K562 (cell line): ENCODE data around the gene PTCH2. TPM values are rescaled to one million over a fixed set of nuclear protein-coding genes. Genes with fewer than 3 reads are reported as not detected.

ENCODE experiments used
- ARHGAP35 ChIP-seq: fragments of 450-650 bp; IDR thresholded peaks from 2 replicates; pipeline ENCODE4 v1.6.1; 2018; ENCODE audit not compliant: partially characterized antibody
- ATF4 ChIP-seq: fragments of 450-650 bp; formaldehyde crosslinking; IDR thresholded peaks from 2 replicates; pipeline ENCODE4 v1.4.0; 2022; ENCODE audit warnings: mild to moderate bottlenecking, moderate library complexity
- CHCHD3 ChIP-seq: fragments of 250-450 bp; sonication (Bioruptor Pico); IDR thresholded peaks from 2 replicates; pipeline ENCODE4 v2.1.2; 2022; ENCODE audit warnings: mild to moderate bottlenecking
- E2F4 ChIP-seq: sonication (generic); formaldehyde crosslinking; IDR thresholded peaks from 2 replicates; pipeline ENCODE4 v1.8.0; 2022; ENCODE audit warnings: mild to moderate bottlenecking, low read depth, missing genetic modification reagents
- HDAC3 ChIP-seq: fragments of 450-650 bp; IDR thresholded peaks from 2 replicates; pipeline ENCODE4 v1.6.1; 2018; ENCODE audit warnings: borderline replicate concordance, mild to moderate bottlenecking, moderate library complexity; ENCODE audit not compliant: partially characterized antibody
- JUN ChIP-seq, 2 experiments: sonication (generic) in 1 of 2; formaldehyde crosslinking in 1 of 2; IDR thresholded peaks; 2 replicates each; pipeline versions ENCODE4 v1.6.1 to v1.8.0; 2012 to 2022; ENCODE audit warnings: borderline replicate concordance in 2 of 2, mild to moderate bottlenecking in 2 of 2, improper control_type of control experiment in 1 of 2, low read depth in 1 of 2, low read length in 1 of 2, missing genetic modification reagents in 1 of 2
- JUNB ChIP-seq: fragments of 450-650 bp; formaldehyde crosslinking; conservative IDR thresholded peaks from 2 replicates; pipeline ENCODE4 v1.4.0; 2020; ENCODE audit warnings: mild to moderate bottlenecking
- LEF1 ChIP-seq: fragments of 450-650 bp; IDR thresholded peaks from 2 replicates; pipeline ENCODE4 v1.6.1; 2016; ENCODE audit warnings: mild to moderate bottlenecking
- MYC ChIP-seq, 2 experiments: fragments of 250-450 bp in 1 of 2; sonication (Bioruptor Pico) in 1 of 2; IDR thresholded peaks; 2 replicates each; pipeline versions ENCODE4 v1.5.1 to v1.6.1; 2012 to 2021; ENCODE audit warnings: low read depth in 2 of 2, borderline replicate concordance in 1 of 2, improper control_type of control experiment in 1 of 2, low read length in 1 of 2, mild to moderate bottlenecking in 1 of 2, moderate library complexity in 1 of 2
- NCOA6 ChIP-seq: fragments of 450-650 bp; IDR thresholded peaks from 2 replicates; pipeline ENCODE4 v1.6.1; 2017; ENCODE audit warnings: mild to moderate bottlenecking
- NR2C2 ChIP-seq, 2 experiments: fragments of 200-800 bp in 1 of 2; sonication (Bioruptor generic) in 1 of 2; sonication (generic) in 1 of 2; formaldehyde crosslinking in 1 of 2; IDR thresholded peaks; 2 replicates each; pipeline versions ENCODE4 v1.6.1 to v1.8.0; 2016 to 2022; ENCODE audit warnings: mild to moderate bottlenecking in 1 of 2, missing compliant biosample characterization in 1 of 2, missing genetic modification characterization in 1 of 2, missing genetic modification reagents in 1 of 2
- POLR2H ChIP-seq: IDR thresholded peaks from 2 replicates; pipeline ENCODE4 v1.6.1; 2016; ENCODE audit warnings: missing genetic modification characterization, low read depth, mild to moderate bottlenecking, control low read depth, missing compliant biosample characterization, moderate library complexity
- RBBP5 ChIP-seq: fragments of 200-600 bp; sonication (generic); IDR thresholded peaks from 2 replicates; pipeline ENCODE4 v1.6.1; 2012; ENCODE audit warnings: borderline replicate concordance, mild to moderate bottlenecking, low read length, control low read depth, inconsistent platforms; ENCODE audit not compliant: insufficient read depth, poor library complexity, severe bottlenecking
- SIRT6 ChIP-seq: IDR thresholded peaks from one replicate; pipeline ENCODE4 v1.6.1; 2012; ENCODE audit warnings: low read depth, mild to moderate bottlenecking, control low read depth, inconsistent platforms, low read length, moderate library complexity
- SMAD2 ChIP-seq: fragments of 150-350 bp; IDR thresholded peaks from 2 replicates; pipeline ENCODE4 v1.6.1; 2014; ENCODE audit warnings: low read depth, mild to moderate bottlenecking, low read length
- ZBTB43 ChIP-seq: sonication (generic); formaldehyde crosslinking; IDR thresholded peaks from 2 replicates; pipeline ENCODE4 v1.8.0; 2023; ENCODE audit warnings: mild to moderate bottlenecking, missing genetic modification reagents
- ZFP1 ChIP-seq: fragments of 450-650 bp; formaldehyde crosslinking; IDR thresholded peaks from 2 replicates; pipeline ENCODE4 v1.4.0; 2020; ENCODE audit warnings: mild to moderate bottlenecking, mixed read lengths
- ZNF518B ChIP-seq: fragments of 250-450 bp; sonication (Bioruptor Pico); IDR thresholded peaks from 2 replicates; pipeline ENCODE4 v1.5.0; 2021; ENCODE audit warnings: mild to moderate bottlenecking, moderate library complexity
- polyA plus RNA-seq, 8 experiments: library from polyadenylated mRNA; depleted of rRNA in 4 of 8; stranded (reverse) in 5 of 8; unstranded in 3 of 8; fragments of >200 nt; fragmentation: Nextera tagmentation in 2 of 8; fragmentation: Illumina TruSeq in 1 of 8; extraction: Ambion mirVana in 2 of 8; extraction: Trizol in 1 of 8; gene quantifications; 2 replicates each; pipeline versions ENCODE4 v1.2.1 to v1.2.3, GENCODE V29; 2011 to 2014; ENCODE audit warnings: inconsistent platforms in 1 of 8, missing spikeins in 1 of 8
- total RNA-seq, 7 experiments: library from RNA; depleted of rRNA in 6 of 7; stranded (reverse); fragments of >200 nt in 6 of 7; fragmentation: Illumina TruSeq in 2 of 7; extraction: Trizol in 2 of 7; gene quantifications; 2 replicates each; pipeline versions ENCODE4 v1.2.1 to v1.2.3, GENCODE V29; 2011 to 2021; ENCODE audit warnings: low replicate concordance in 1 of 7

PTCH2 gene
- total and polyA plus RNA-seq, 9 of the 15 experiments (the other 6 are each of a cell fraction or from before 2014, with no cell fraction given) = 0.15 to 27.3 (median 0.48) TPM; not detected in 1

- TF ChIP-seq MYC (IDR thresholded peaks at IDR 0.05; ENCODE audit: low read depth, low read length) (peak; percentile 70; the same call in 1 of the 2 replicates), MYC (CRISPR knock-in tag; IDR thresholded peaks at IDR 0.05; ENCODE audit: borderline replicate concordance, low read depth) (no peak), LEF1 (no peak), ZFP1 (no peak), CHCHD3 (CRISPR knock-in tag) (no peak), ZNF518B (CRISPR knock-in tag) (no peak), SIRT6 (no peak), ZBTB43 (CRISPR knock-in tag) (no peak), NCOA6 (no peak), POLR2H (tag) (no peak), JUNB (CRISPR knock-in tag) (no peak), NR2C2 (CRISPR knock-in tag; IDR thresholded peaks at IDR 0.05) (no peak), NR2C2 (tag; IDR thresholded peaks at IDR 0.05) (no peak), ATF4 (CRISPR knock-in tag) (no peak), JUN (IDR thresholded peaks at IDR 0.05; ENCODE audit: borderline replicate concordance, low read depth, low read length) (no peak), JUN (CRISPR knock-in tag; IDR thresholded peaks at IDR 0.05; ENCODE audit: borderline replicate concordance) (0 out of 2 replicates have a peak, but pooled peaks have one; percentile 35), SMAD2 (no peak), E2F4 (CRISPR knock-in tag) (no peak), RBBP5 (peak; percentile 16), HDAC3 (no peak), ARHGAP35 (no peak)
Measured at GRCh38 chr1:44786138-44786840, 56.8 kb downstream of the PTCH2 start (continued).
